Liver (tissue), 9 donors: ENCODE measurements around the gene DNAJC5G. TPM values are rescaled to one million over a fixed set of nuclear protein-coding genes. Genes with fewer than 3 reads are reported as not detected.

Experiments
- DNase-seq: peaks from one replicate; pipeline ENCODE4 v3.0.0-alpha.2; 2017; ENCODE audit warnings: low spot score
- H3K27ac ChIP-seq, 2 donors: one replicate each; pipeline ENCODE4 v1.7.0; 2013; ENCODE audit warnings: inconsistent platforms in 2 of 2, low read length in 2 of 2, control low read depth in 1 of 2, low read depth in 1 of 2, mild to moderate bottlenecking in 1 of 2
- H3K27me3 ChIP-seq, 4 donors: one replicate each; pipeline versions ENCODE4 v1.6.1 to v1.7.0; 2013; ENCODE audit warnings: low read length in 3 of 4, inconsistent platforms in 1 of 4, mild to moderate bottlenecking in 1 of 4, moderate library complexity in 1 of 4; ENCODE audit not compliant: control insufficient read depth in 4 of 4, insufficient read depth in 4 of 4
- H3K36me3 ChIP-seq, 4 donors: one replicate each; pipeline versions ENCODE4 v1.6.1 to v1.7.0; 2013; ENCODE audit warnings: low read length in 3 of 4, mild to moderate bottlenecking in 3 of 4, low read depth in 1 of 4, moderate library complexity in 1 of 4; ENCODE audit not compliant: control insufficient read depth in 4 of 4, insufficient read depth in 3 of 4
- H3K4me1 ChIP-seq, 4 donors: one replicate each; pipeline versions ENCODE4 v1.6.1 to v1.7.0; 2013; ENCODE audit warnings: low read length in 3 of 4, mild to moderate bottlenecking in 3 of 4, moderate library complexity in 1 of 4; ENCODE audit not compliant: control insufficient read depth in 4 of 4, insufficient read depth in 4 of 4
- H3K4me3 ChIP-seq, 3 donors: one replicate each; pipeline versions ENCODE4 v1.6.1 to v1.7.0; 2013; ENCODE audit warnings: low read length in 3 of 3, control low read depth in 1 of 3, low read depth in 1 of 3, mild to moderate bottlenecking in 1 of 3
- H3K9ac ChIP-seq, 2 donors: one replicate each; pipeline ENCODE4 v1.7.0; 2013; ENCODE audit warnings: low read length in 2 of 2, mild to moderate bottlenecking in 2 of 2, moderate library complexity in 2 of 2, control low read depth in 1 of 2, low read depth in 1 of 2
- H3K9me3 ChIP-seq, 4 donors: one replicate each; pipeline versions ENCODE4 v1.6.1 to v1.7.0; 2013; ENCODE audit warnings: low read length in 3 of 4; ENCODE audit not compliant: control insufficient read depth in 4 of 4
- ATF3 ChIP-seq: IDR thresholded peaks from 2 replicates; pipeline ENCODE4 v1.6.1; 2016; ENCODE audit warnings: antibody characterized with exemption
- CTCF ChIP-seq: fragments of 150-350 bp; IDR thresholded peaks from 2 replicates; pipeline ENCODE4 v1.5.1; 2017; ENCODE audit warnings: improper control_type of control experiment, low read depth, low read length; ENCODE audit not compliant: missing input control
- EGR1 ChIP-seq, 2 donors: IDR thresholded peaks; 2 replicates each; pipeline ENCODE4 v1.6.1; 2016 to 2018; ENCODE audit warnings: antibody characterized with exemption in 2 of 2, low read depth in 2 of 2
- FOXA1 ChIP-seq: IDR thresholded peaks from 2 replicates; pipeline ENCODE4 v1.6.1; 2016; ENCODE audit warnings: antibody characterized with exemption
- FOXA2 ChIP-seq: IDR thresholded peaks from 2 replicates; pipeline ENCODE4 v1.6.1; 2016; ENCODE audit warnings: antibody characterized with exemption
- HNF4A ChIP-seq, 2 donors: conservative IDR thresholded peaks; 2 replicates each; pipeline ENCODE4 v1.6.1; 2016; ENCODE audit warnings: antibody characterized with exemption in 2 of 2, mild to moderate bottlenecking in 2 of 2
- HNF4G ChIP-seq: IDR thresholded peaks from 2 replicates; pipeline ENCODE4 v1.6.1; 2016; ENCODE audit warnings: antibody characterized with exemption
- JUND ChIP-seq, 2 donors: IDR thresholded peaks; 2 replicates each; pipeline ENCODE4 v1.6.1; 2016; ENCODE audit warnings: antibody characterized with exemption in 2 of 2
- MAX ChIP-seq: IDR thresholded peaks from 2 replicates; pipeline ENCODE4 v1.6.1; 2016; ENCODE audit warnings: antibody characterized with exemption
- NR2F2 ChIP-seq: IDR thresholded peaks from 2 replicates; pipeline ENCODE4 v1.6.1; 2016; ENCODE audit warnings: antibody characterized with exemption
- RAD21 ChIP-seq, 2 donors: IDR thresholded peaks; 2 replicates each; pipeline ENCODE4 v1.6.1; 2016; ENCODE audit warnings: antibody characterized with exemption in 2 of 2, mild to moderate bottlenecking in 2 of 2
- REST ChIP-seq: IDR thresholded peaks from 2 replicates; pipeline ENCODE4 v1.6.1; 2016; ENCODE audit warnings: antibody characterized with exemption, mild to moderate bottlenecking
- RXRA ChIP-seq, 2 donors: IDR thresholded peaks; 2 replicates each; pipeline ENCODE4 v1.6.1; 2017 to 2018; ENCODE audit warnings: antibody characterized with exemption in 2 of 2, mild to moderate bottlenecking in 1 of 2
- SP1 ChIP-seq: IDR thresholded peaks from 2 replicates; pipeline ENCODE4 v1.6.1; 2018; ENCODE audit warnings: antibody characterized with exemption, mild to moderate bottlenecking
- TAF1 ChIP-seq: conservative IDR thresholded peaks from 2 replicates; pipeline ENCODE4 v1.6.1; 2016; ENCODE audit warnings: antibody characterized with exemption, mild to moderate bottlenecking
- YY1 ChIP-seq: IDR thresholded peaks from 2 replicates; pipeline ENCODE4 v1.6.1; 2016; ENCODE audit warnings: antibody characterized with exemption, mild to moderate bottlenecking
- ZBTB33 ChIP-seq: IDR thresholded peaks from 2 replicates; pipeline ENCODE4 v1.6.1; 2016; ENCODE audit warnings: antibody characterized with exemption
- WGBS: extraction: QIAGEN DNeasy Blood & Tissue Kit; methylation state at CpG from one replicate; pipeline ENCODE4 v1.1.7; 2013; 5-methylcytosine and 5-hydroxymethylcytosine counted together
- polyA plus RNA-seq, 2 donors: library from polyadenylated mRNA; stranded (reverse) in 1 of 2; unstranded in 1 of 2; fragments of 200-250 nt in 1 of 2; fragments of >200 nt in 1 of 2; fragmentation: Nextera tagmentation in 1 of 2; extraction: Ambion mirVana in 1 of 2; gene quantifications; one replicate each; pipeline versions ENCODE4 v1.2.1 to v1.2.3, GENCODE V29; 2013 to 2015
- total RNA-seq, 2 donors: library from RNA; depleted of rRNA; stranded (reverse); fragments of >200 nt; gene quantifications; one replicate each; pipeline ENCODE4 v1.2.3, GENCODE V29; 2014
- donor health status: healthy.
- donor health status: healthy.
- donor health status: healthy.
- donor health status: healthy.
- donor health status: healthy.

DNAJC5G gene
- total and polyA plus RNA-seq, 4 donors: not detected

- Histone ChIP-seq H3K27me3 (no peaks in the 10 kb centered on the region), H3K27ac (no peak overlapping the region), H3K4me1 (peaks cover 0 to 7% (median 3%) of the 10 kb centered on the region in 4 donors), H3K9ac (no peak overlapping the region), H3K9me3 (no peaks in the 10 kb centered on the region), H3K4me3 (no peak overlapping the region), H3K36me3 (no peaks in the 10 kb centered on the region)
- no peak for DNase-seq
- 70% methylated on average over 13 of the region's 13 CpGs for WGBS
- no peak for TF ChIP-seq RXRA (IDR thresholded peaks at IDR 0.05)
- no peak for TF ChIP-seq SP1
- TF ChIP-seq JUND (IDR thresholded peaks at IDR 0.05): no peak
- TF ChIP-seq EGR1 (IDR thresholded peaks at IDR 0.05; ENCODE audit: low read depth in 2 of 2): no peak
- no peak for TF ChIP-seq NR2F2
- TF ChIP-seq ATF3: no peak
- no peak for TF ChIP-seq REST
- TF ChIP-seq RAD21 (IDR thresholded peaks at IDR 0.05): no peak
- no peak for TF ChIP-seq ZBTB33
- no peak for TF ChIP-seq TAF1
- TF ChIP-seq MAX: no peak
- TF ChIP-seq CTCF: no peak
- TF ChIP-seq FOXA1: no peak
- no peak for TF ChIP-seq HNF4G
- no peak for TF ChIP-seq YY1
- TF ChIP-seq HNF4A (conservative IDR thresholded peaks at IDR 0.05): no peak
- TF ChIP-seq FOXA2: no peak
Observed at GRCh38 chr2:27250652-27251379, 24.4 kb upstream of the DNAJC5G start.
